Measurements from ENCODE around the gene NLN. TPM values are rescaled to one million over a fixed set of nuclear protein-coding genes. Genes with fewer than 3 reads are reported as not detected.
A peak's percentile ranks its signal among the peaks of the same experiment; 100 is the strongest.
"Not testable (repeated sequence)": the region's sequence is repeated elsewhere in the genome, so short reads cannot be mapped to it uniquely, and the experiment has no call there.

NLN gene
- total RNA-seq, 2 experiments from 2014 or later: 13.9 to 14.3 TPM

GRCh38 chr5:65825408-65826328 is 103.7 kb downstream of the NLN start:
- Mint-ChIP-seq H3K4me3 (no peak overlapping the region), H3K9me3 (ENCODE audit: insufficient read depth) (no peaks in the 10 kb centered on the region), H3K27ac (no peak overlapping the region), H3K4me1 (ENCODE audit: low read depth) (peaks cover 21% of the 10 kb centered on the region), H3K36me3 (ENCODE audit: low read depth) (peaks cover 15% of the 10 kb centered on the region), H3K27me3 (ENCODE audit: low read depth) (peaks cover 5% of the 10 kb centered on the region)
- ChIA-PET CTCF (interaction anchor here (0.7 kb wide), 1 partner anchor 65 kb away, joined by 3 read pairs; no protein-coding TSS in a partner anchor), POLR2A (interaction anchor here (0.6 to 0.9 kb wide), 2 partner anchors 22 to 319 kb away, joined by 3 read pairs; partner anchors contain the start of gene SREK1)
- peak; percentile 53 for ATAC-seq
- DNase-seq: peak; percentile 48

GRCh38 chr5:65828022-65828896 is 106.3 kb downstream of the NLN start:
- Mint-ChIP-seq H3K4me3 (no peak overlapping the region), H3K4me1 (ENCODE audit: low read depth) (peaks cover 26% of the 10 kb centered on the region), H3K36me3 (ENCODE audit: low read depth) (peaks cover 10% of the 10 kb centered on the region), H3K27ac (no peak overlapping the region), H3K9me3 (ENCODE audit: insufficient read depth) (no peaks in the 10 kb centered on the region), H3K27me3 (ENCODE audit: low read depth) (peaks cover 7% of the 10 kb centered on the region)
- DNase-seq (no peak), ATAC-seq (no peak)
- ChIA-PET CTCF (no interaction called here), POLR2A (no interaction called here)

GRCh38 chr5:65830856-65831255 is 108.9 kb downstream of the NLN start:
- no peak overlapping the region for H3K4me3 Mint-ChIP-seq
- ChIA-PET POLR2A (interaction anchor here (0.6 kb wide), 1 partner anchor 70 kb away, joined by 3 read pairs; no protein-coding TSS in a partner anchor), CTCF (interaction anchor here (1.6 kb wide), 1 partner anchor 19 kb away, joined by 3 read pairs; no protein-coding TSS in a partner anchor)
- no peak overlapping the region for H3K27ac Mint-ChIP-seq
- peaks cover 7% of the 10 kb centered on the region for H3K27me3 Mint-ChIP-seq (ENCODE audit: low read depth)
- peaks cover 5% of the 10 kb centered on the region for H3K36me3 Mint-ChIP-seq (ENCODE audit: low read depth)
- no peaks in the 10 kb centered on the region for H3K9me3 Mint-ChIP-seq (ENCODE audit: insufficient read depth)
- DNase-seq (no peak), ATAC-seq (no peak)
- H3K4me1 Mint-ChIP-seq (ENCODE audit: low read depth): peaks cover 12% of the 10 kb centered on the region

GRCh38 chr5:65831276-65831675 is 109.3 kb downstream of the NLN start:
- H3K27ac Mint-ChIP-seq: no peak overlapping the region
- H3K4me3 Mint-ChIP-seq: no peak overlapping the region
- no peak for DNase-seq
- H3K9me3 Mint-ChIP-seq (ENCODE audit: insufficient read depth): no peaks in the 10 kb centered on the region
- H3K27me3 Mint-ChIP-seq (ENCODE audit: low read depth): peaks cover 7% of the 10 kb centered on the region
- CTCF ChIA-PET: interaction anchor here (1.6 kb wide), 1 partner anchor 19 kb away, joined by 3 read pairs; no protein-coding TSS in a partner anchor
- POLR2A ChIA-PET: interaction anchor here (0.6 kb wide), 1 partner anchor 70 kb away, joined by 3 read pairs; no protein-coding TSS in a partner anchor
- no peak for ATAC-seq
- H3K36me3 Mint-ChIP-seq (ENCODE audit: low read depth): peaks cover 5% of the 10 kb centered on the region
- H3K4me1 Mint-ChIP-seq (ENCODE audit: low read depth): peaks cover 8% of the 10 kb centered on the region

GRCh38 chr5:65832152-65832551 is 110.1 kb downstream of the NLN start:
- ATAC-seq (no peak), DNase-seq (no peak)
- H3K27ac Mint-ChIP-seq: no peak overlapping the region
- no peaks in the 10 kb centered on the region for H3K9me3 Mint-ChIP-seq (ENCODE audit: insufficient read depth)
- ChIA-PET CTCF (interaction anchor here (1.6 kb wide), 1 partner anchor 20 kb away, joined by 3 read pairs; no protein-coding TSS in a partner anchor), POLR2A (no interaction called here)
- H3K4me1 Mint-ChIP-seq (ENCODE audit: low read depth): peaks cover 5% of the 10 kb centered on the region
- H3K4me3 Mint-ChIP-seq: no peak overlapping the region
- H3K36me3 Mint-ChIP-seq (ENCODE audit: low read depth): peaks cover 5% of the 10 kb centered on the region
- peaks cover 7% of the 10 kb centered on the region for H3K27me3 Mint-ChIP-seq (ENCODE audit: low read depth)

- no peaks in the 10 kb centered on the region for H3K9me3 Mint-ChIP-seq (ENCODE audit: insufficient read depth)
- H3K4me3 Mint-ChIP-seq: no peak overlapping the region
- CTCF ChIA-PET: interaction anchor here (1.6 kb wide), 1 partner anchor 21 kb away, joined by 3 read pairs; no protein-coding TSS in a partner anchor
- H3K36me3 Mint-ChIP-seq (ENCODE audit: low read depth): peaks cover 2% of the 10 kb centered on the region
- no peak for ATAC-seq
- POLR2A ChIA-PET: no interaction called here
- H3K27ac Mint-ChIP-seq: no peak overlapping the region
- DNase-seq: no peak
- H3K4me1 Mint-ChIP-seq (ENCODE audit: low read depth): peaks cover 5% of the 10 kb centered on the region
- peaks cover 7% of the 10 kb centered on the region for H3K27me3 Mint-ChIP-seq (ENCODE audit: low read depth)
These were observed 110.7 kb downstream of the NLN start for GRCh38 chr5:65832603-65833228.

- DNase-seq (no peak), ATAC-seq (no peak)
- no peaks in the 10 kb centered on the region for H3K9me3 Mint-ChIP-seq (ENCODE audit: insufficient read depth)
- peaks cover 5% of the 10 kb centered on the region for H3K4me1 Mint-ChIP-seq (ENCODE audit: low read depth)
- POLR2A ChIA-PET: no interaction called here
- no peaks in the 10 kb centered on the region for H3K36me3 Mint-ChIP-seq (ENCODE audit: low read depth)
- CTCF ChIA-PET: no interaction called here
- H3K27me3 Mint-ChIP-seq (ENCODE audit: low read depth): peaks cover 2% of the 10 kb centered on the region
- H3K4me3 Mint-ChIP-seq: no peak overlapping the region
- H3K27ac Mint-ChIP-seq: no peak overlapping the region
These were observed 111.8 kb downstream of the NLN start for GRCh38 chr5:65833780-65834179.

GRCh38 chr5:65834306-65834705 is 112.3 kb downstream of the NLN start:
- ATAC-seq (no peak), DNase-seq (no peak)
- Mint-ChIP-seq H3K36me3 (ENCODE audit: low read depth) (peaks cover under 1% of the 10 kb centered on the region), H3K4me3 (no peak overlapping the region), H3K27me3 (ENCODE audit: low read depth) (peaks cover 2% of the 10 kb centered on the region), H3K4me1 (ENCODE audit: low read depth) (peaks cover 5% of the 10 kb centered on the region), H3K27ac (no peak overlapping the region), H3K9me3 (ENCODE audit: insufficient read depth) (no peaks in the 10 kb centered on the region)
- ChIA-PET POLR2A (no interaction called here), CTCF (no interaction called here)

- POLR2A ChIA-PET: no interaction called here
- ATAC-seq: no peak
These were observed 113.2 kb downstream of the NLN start for GRCh38 chr5:65835191-65835590.

GRCh38 chr5:65837139-65837538 is 115.1 kb downstream of the NLN start:
- ChIA-PET CTCF (no interaction called here), POLR2A (no interaction called here)
- H3K9me3 Mint-ChIP-seq (ENCODE audit: insufficient read depth): no peaks in the 10 kb centered on the region
- peaks cover 1% of the 10 kb centered on the region for H3K36me3 Mint-ChIP-seq (ENCODE audit: low read depth)
- DNase-seq (no peak), ATAC-seq (no peak)
- H3K27me3 Mint-ChIP-seq (ENCODE audit: low read depth): peaks cover 2% of the 10 kb centered on the region
- no peak overlapping the region for H3K27ac Mint-ChIP-seq
- peaks cover 3% of the 10 kb centered on the region for H3K4me1 Mint-ChIP-seq (ENCODE audit: low read depth)
- no peak overlapping the region for H3K4me3 Mint-ChIP-seq

More at GRCh38 chr5:65835191-65835590, 113.2 kb downstream of the NLN start:
- peaks cover 2% of the 10 kb centered on the region for H3K27me3 Mint-ChIP-seq (ENCODE audit: low read depth)
- no peak overlapping the region for H3K4me3 Mint-ChIP-seq
- H3K27ac Mint-ChIP-seq: no peak overlapping the region
- CTCF ChIA-PET: no interaction called here
- no peaks in the 10 kb centered on the region for H3K9me3 Mint-ChIP-seq (ENCODE audit: insufficient read depth)
- H3K36me3 Mint-ChIP-seq (ENCODE audit: low read depth): peaks cover 1% of the 10 kb centered on the region
- no peak for DNase-seq
- H3K4me1 Mint-ChIP-seq (ENCODE audit: low read depth): peaks cover 7% of the 10 kb centered on the region

GRCh38 chr5:65839170-65839569 is 117.2 kb downstream of the NLN start:
- DNase-seq; H3K4me1 Mint-ChIP-seq (ENCODE audit: low read depth); CTCF ChIA-PET; H3K9me3 Mint-ChIP-seq (ENCODE audit: insufficient read depth); H3K27ac Mint-ChIP-seq; ATAC-seq; H3K36me3 Mint-ChIP-seq (ENCODE audit: low read depth); H3K27me3 Mint-ChIP-seq (ENCODE audit: low read depth); H3K4me3 Mint-ChIP-seq; POLR2A ChIA-PET: not testable (repeated sequence)
